NAMALWA (cell line): ENCODE data around the gene SRGAP3.
A peak's percentile ranks its signal among the peaks of the same experiment; 100 is the strongest.

Experiments used
- DNase-seq: peaks from one replicate; pipeline ENCODE4 v3.0.0-alpha.2; 2015; ENCODE audit warnings: low spot score

The SRGAP3 gene

GRCh38 chr3:9251055-9251786 lies 1.8 kb upstream of the SRGAP3 start:
- no peak for DNase-seq

- DNase-seq = no peak
Observed at GRCh38 chr3:9250236-9250635, 790 bp upstream of the SRGAP3 start.

- peak; percentile 33 for DNase-seq
Observed at GRCh38 chr3:9248522-9249271, 749 bp downstream of the SRGAP3 start.

- DNase-seq = no peak
Observed at GRCh38 chr3:9247941-9248521, 1.4 kb downstream of the SRGAP3 start.

- no peak for DNase-seq
Observed at GRCh38 chr3:9247361-9247940, 2.0 kb downstream of the SRGAP3 start.

- no peak for DNase-seq
Observed at GRCh38 chr3:9246189-9246588, 3.3 kb downstream of the SRGAP3 start.

GRCh38 chr3:9244495-9245183 lies 4.8 kb downstream of the SRGAP3 start:
- no peak for DNase-seq

- no peak for DNase-seq
Observed at GRCh38 chr3:9241956-9242355, 7.5 kb downstream of the SRGAP3 start.

- no peak for DNase-seq
Observed at GRCh38 chr3:9239680-9240079, 9.8 kb downstream of the SRGAP3 start.

GRCh38 chr3:9238721-9239295 lies 10.6 kb downstream of the SRGAP3 start:
- no peak for DNase-seq

GRCh38 chr3:9238276-9238675 lies 11.2 kb downstream of the SRGAP3 start:
- no peak for DNase-seq

GRCh38 chr3:9233814-9234600 lies 15.4 kb downstream of the SRGAP3 start:
- no peak for DNase-seq

- no peak for DNase-seq
Observed at GRCh38 chr3:9233101-9233500, 16.3 kb downstream of the SRGAP3 start.

GRCh38 chr3:9231937-9232336 lies 17.5 kb downstream of the SRGAP3 start:
- DNase-seq = no peak

GRCh38 chr3:9231471-9231870 lies 18.0 kb downstream of the SRGAP3 start:
- DNase-seq = no peak

- no peak for DNase-seq
Observed at GRCh38 chr3:9231006-9231405, 18.4 kb downstream of the SRGAP3 start.

- no peak for DNase-seq
Observed at GRCh38 chr3:9230596-9230995, 18.9 kb downstream of the SRGAP3 start.

- DNase-seq = no peak
Observed at GRCh38 chr3:9229879-9230278, 19.6 kb downstream of the SRGAP3 start.

GRCh38 chr3:9229325-9229724 lies 20.1 kb downstream of the SRGAP3 start:
- no peak for DNase-seq

- no peak for DNase-seq
Observed at GRCh38 chr3:9226326-9226725, 23.1 kb downstream of the SRGAP3 start.

GRCh38 chr3:9225268-9225667 lies 24.2 kb downstream of the SRGAP3 start:
- no peak for DNase-seq
